ENCODE results near the gene HK2.
A peak's percentile ranks its signal among the peaks of the same experiment; 100 is the strongest.
"Not testable (repeated sequence)": the region's sequence is repeated elsewhere in the genome, so short reads cannot be mapped to it uniquely, and the experiment has no call there.

Gene HK2

GRCh38 chr2:74831693-74832530 is 2.0 kb upstream of the HK2 start:
- TF ChIP-seq REST (IDR thresholded peaks at IDR 0.05; ENCODE audit: insufficient replicate concordance, low read depth): no peak
- TF ChIP-seq GABPA (IDR thresholded peaks at IDR 0.05; ENCODE audit: low read depth): no peak
- TF ChIP-seq POLR2AphosphoS5 (IDR thresholded peaks at IDR 0.05; ENCODE audit: low read depth): no peak
- no peak for TF ChIP-seq CTCF (IDR thresholded peaks at IDR 0.05; ENCODE audit: insufficient read depth, low read length)
- TF ChIP-seq SPI1 (IDR thresholded peaks at IDR 0.05; ENCODE audit: borderline replicate concordance, low read depth): no peak

GRCh38 chr2:74834234-74834791 is 386 bp downstream of the HK2 start:
- peak overlapping the region; percentile 95 for H3K27ac ChIP-seq (replicated peaks)
- H3K27me3 ChIP-seq (ENCODE audit: insufficient read depth, poor library complexity, severe bottlenecking): not testable (repeated sequence)
- peak overlapping the region; percentile 71 for H3K4me3 ChIP-seq (replicated peaks; ENCODE audit: insufficient read depth, low read length)
- peak in 1 of 2 experiments; percentile 34 for DNase-seq (ENCODE audit: low read depth in 1 of 2, low spot score in 1 of 2)
- TF ChIP-seq POLR2AphosphoS5 (IDR thresholded peaks at IDR 0.05; ENCODE audit: low read depth): peak; percentile 30

More at GRCh38 chr2:74831693-74832530, 2.0 kb upstream of the HK2 start:
- no peaks in the 10 kb centered on the region for H3K27me3 ChIP-seq (ENCODE audit: insufficient read depth, poor library complexity, severe bottlenecking)
- H3K4me3 ChIP-seq (replicated peaks; ENCODE audit: insufficient read depth, low read length): no peak overlapping the region
- H3K27ac ChIP-seq (replicated peaks): no peak overlapping the region
- no peak for DNase-seq (ENCODE audit: low read depth in 1 of 2, low spot score in 1 of 2)

- H3K27ac ChIP-seq (replicated peaks): peak overlapping the region; percentile 95
- TF ChIP-seq CTCF (IDR thresholded peaks at IDR 0.05; ENCODE audit: insufficient read depth, low read length) (no peak), SPI1 (IDR thresholded peaks at IDR 0.05; ENCODE audit: borderline replicate concordance, low read depth) (peak; percentile 30; the same call in 1 of the 2 replicates), REST (IDR thresholded peaks at IDR 0.05; ENCODE audit: insufficient replicate concordance, low read depth) (no peak), GABPA (IDR thresholded peaks at IDR 0.05; ENCODE audit: low read depth) (peak; percentile 59; the same call in 1 of the 2 replicates), POLR2AphosphoS5 (IDR thresholded peaks at IDR 0.05; ENCODE audit: low read depth) (peak; percentile 49)
- H3K27me3 ChIP-seq (ENCODE audit: insufficient read depth, poor library complexity, severe bottlenecking): no peaks in the 10 kb centered on the region
- DNase-seq (ENCODE audit: low read depth in 1 of 2, low spot score in 1 of 2): peak; percentile 61 to 79
- peak overlapping the region; percentile 71 for H3K4me3 ChIP-seq (replicated peaks; ENCODE audit: insufficient read depth, low read length)
These were observed 1.1 kb downstream of the HK2 start for GRCh38 chr2:74834792-74835755.
